ENCODE data around the gene MAX.

MAX gene, protein sequence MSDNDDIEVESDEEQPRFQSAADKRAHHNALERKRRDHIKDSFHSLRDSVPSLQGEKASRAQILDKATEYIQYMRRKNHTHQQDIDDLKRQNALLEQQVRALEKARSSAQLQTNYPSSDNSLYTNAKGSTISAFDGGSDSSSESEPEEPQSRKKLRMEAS

GRCh38 chr14:65102441-65103149 lies at the start of gene MAX:
Gene MAX, minus strand, starts transcription at chr14:65102517. Its CDS starts 178 bp downstream, at chr14:65102339.
- no peak for FAIRE-seq

DNA sequence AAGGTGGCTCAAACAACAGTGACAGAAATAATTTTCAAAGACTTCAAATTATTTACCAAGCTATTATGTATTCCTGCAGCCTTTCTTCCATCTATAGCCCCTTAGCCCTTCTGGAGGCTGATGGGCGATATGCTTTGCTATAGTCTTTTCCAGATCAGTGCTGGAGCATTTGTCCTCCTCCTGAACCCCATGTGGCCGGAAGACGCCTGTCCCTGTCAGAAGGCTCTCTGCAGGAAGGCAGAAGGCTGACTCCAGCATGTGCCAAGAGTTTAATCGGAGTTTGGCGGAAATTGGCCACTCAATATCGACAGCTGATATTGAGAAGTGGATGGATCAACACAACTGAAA lies 49.3 kb upstream of the MAX start:
- no peak for FAIRE-seq

- FAIRE-seq: no peak
Observed at GRCh38 chr14:65150898-65151608, 48.7 kb upstream of the MAX start.

DNA sequence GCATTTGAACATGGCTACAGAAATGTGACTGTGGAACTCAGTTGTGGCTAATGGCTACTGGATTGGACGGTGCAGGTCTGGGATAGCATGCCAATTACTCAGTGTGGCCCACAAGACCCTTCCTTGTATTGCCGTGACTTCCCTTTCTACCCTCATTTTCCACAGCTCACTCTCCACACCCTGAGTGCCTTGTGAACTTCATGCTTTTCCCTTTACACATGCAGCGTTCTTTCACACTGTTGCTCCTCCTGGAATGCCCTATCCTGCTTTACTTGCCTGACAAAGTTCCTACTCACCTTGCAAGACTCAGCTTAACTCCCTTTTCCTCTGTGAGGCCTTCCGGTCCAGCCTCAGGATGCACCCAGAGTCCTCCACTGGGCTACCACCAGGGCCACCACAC lies 46.8 kb upstream of the MAX start:
- FAIRE-seq: no peak

GRCh38 chr14:65144170-65144569 lies 41.9 kb upstream of the MAX start:
- no peak for FAIRE-seq

DNA sequence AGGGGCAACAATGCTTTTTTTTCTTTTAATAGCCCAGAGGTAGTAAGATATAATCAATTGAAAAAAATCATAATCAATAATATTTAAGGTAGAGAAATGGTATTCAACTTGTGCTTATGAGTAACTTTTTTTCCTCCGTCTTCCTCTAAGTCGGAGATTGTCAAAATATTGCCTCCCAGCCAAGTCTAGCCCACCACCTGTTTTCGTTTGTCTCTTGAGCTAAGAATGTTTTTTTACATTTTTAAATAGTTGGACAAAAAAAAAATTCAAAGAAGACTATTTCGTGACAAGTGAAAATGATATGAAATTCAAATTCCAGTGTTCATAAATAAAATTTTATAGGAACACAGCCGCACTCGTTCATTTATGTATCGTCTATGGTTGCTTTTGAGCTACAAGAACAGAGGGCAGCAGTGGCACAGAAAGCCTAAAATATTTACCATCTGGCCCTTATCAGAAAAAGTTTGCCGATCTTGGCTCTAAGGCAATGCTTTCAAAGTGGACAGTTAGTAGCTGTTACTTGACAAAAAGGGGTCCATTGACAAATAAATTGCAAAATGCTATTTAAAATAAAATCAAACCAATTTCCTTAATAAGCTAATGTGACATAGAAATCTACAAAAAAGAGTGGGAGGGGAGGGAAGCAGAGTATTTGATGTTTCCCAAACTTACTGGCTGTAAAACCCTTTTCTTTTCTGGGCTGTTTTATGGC lies 40.8 kb upstream of the MAX start:
- no peak for FAIRE-seq

- no peak for FAIRE-seq
Observed at GRCh38 chr14:65142429-65142828, 40.1 kb upstream of the MAX start.

DNA sequence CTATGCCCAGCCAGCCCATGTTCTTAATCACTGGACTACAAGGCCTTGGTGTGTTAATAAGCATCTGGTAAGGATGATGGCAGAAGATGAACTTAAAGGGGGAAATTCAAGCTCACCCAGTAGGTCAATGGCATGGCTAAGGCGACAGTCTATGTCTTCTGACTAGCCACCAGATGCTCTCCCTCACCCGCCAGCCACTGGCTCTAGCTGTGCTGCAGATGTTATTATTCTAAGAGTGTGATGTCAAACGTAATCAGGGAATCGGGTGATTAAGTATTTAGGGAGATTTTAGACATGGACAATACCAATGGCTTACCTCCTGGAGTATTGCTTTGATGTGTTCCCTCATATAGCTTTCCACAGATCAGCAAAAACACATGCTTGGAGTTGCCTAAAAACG lies 39.2 kb upstream of the MAX start:
- no peak for FAIRE-seq

DNA sequence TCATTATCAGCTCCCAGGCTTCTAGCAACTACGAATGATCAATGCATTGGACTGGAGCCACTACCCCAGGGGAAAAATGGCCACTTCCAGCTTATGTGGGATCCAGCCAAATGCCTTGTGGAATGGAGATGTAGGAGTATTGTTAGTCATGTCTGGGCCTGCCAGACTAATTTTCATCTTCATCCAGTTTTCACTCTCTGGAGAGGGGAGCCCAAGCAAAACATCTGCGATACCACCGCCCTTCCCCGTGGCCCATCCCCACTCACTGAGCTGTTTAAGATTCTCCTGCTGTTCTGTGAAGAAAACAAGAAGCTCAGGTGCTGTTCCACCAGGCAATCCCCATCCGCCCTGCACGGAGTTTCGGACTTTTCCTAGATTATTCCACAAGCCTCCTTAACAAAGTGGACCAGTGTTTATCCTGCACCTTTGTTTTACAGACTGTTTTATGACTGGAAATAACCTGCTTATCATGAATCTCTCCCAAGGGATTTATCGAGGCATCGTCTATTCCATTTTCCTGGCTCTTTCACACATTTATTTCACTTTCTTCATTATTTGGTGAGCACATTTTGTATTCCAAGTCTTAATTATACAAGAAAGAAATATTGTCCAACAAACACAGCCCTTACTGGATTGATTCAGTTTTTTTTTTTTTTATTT lies 35.5 kb upstream of the MAX start:
- FAIRE-seq: no peak

- FAIRE-seq: no peak
Observed at GRCh38 chr14:65134651-65135579, 32.6 kb upstream of the MAX start.

GRCh38 chr14:65132855-65133254 lies 30.5 kb upstream of the MAX start:
- FAIRE-seq: no peak

DNA sequence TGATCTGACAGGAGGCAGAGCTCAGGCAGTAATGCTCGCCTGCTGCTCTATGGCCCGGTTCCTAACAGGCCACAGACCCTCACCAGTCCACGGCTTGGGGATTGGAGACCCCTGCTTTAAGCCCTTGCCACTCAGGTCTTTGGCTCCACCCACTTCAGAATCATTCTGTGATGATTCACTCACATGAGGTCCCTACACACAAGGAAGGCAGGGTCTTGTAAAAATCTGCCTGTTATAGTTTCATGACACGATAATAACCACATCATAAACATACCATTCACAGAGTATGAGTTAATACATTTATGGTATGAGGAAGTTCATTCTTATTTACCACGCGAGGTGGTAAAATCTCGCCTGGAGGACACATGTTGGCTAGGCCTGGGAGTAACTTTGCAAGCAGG lies 29.0 kb upstream of the MAX start:
- no peak for FAIRE-seq

DNA sequence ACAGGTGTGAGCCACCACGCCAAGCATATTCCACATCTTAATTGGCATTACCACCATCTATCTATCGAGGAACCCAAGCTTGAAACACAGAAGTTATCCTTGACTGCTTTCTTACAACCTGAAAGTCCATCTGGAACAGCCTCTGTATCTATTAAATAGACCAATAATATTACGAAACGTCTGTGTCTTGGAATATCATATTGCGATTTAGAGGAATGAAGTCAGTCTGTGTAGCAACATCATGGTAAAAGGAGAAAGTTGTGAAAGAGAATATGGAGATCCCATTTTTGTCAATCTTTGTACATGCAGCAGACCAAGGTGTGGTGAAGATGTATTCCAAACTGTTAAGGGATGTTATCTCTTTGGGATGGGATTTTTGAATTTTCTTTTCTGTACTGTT lies 25.8 kb upstream of the MAX start:
- FAIRE-seq: no peak

DNA sequence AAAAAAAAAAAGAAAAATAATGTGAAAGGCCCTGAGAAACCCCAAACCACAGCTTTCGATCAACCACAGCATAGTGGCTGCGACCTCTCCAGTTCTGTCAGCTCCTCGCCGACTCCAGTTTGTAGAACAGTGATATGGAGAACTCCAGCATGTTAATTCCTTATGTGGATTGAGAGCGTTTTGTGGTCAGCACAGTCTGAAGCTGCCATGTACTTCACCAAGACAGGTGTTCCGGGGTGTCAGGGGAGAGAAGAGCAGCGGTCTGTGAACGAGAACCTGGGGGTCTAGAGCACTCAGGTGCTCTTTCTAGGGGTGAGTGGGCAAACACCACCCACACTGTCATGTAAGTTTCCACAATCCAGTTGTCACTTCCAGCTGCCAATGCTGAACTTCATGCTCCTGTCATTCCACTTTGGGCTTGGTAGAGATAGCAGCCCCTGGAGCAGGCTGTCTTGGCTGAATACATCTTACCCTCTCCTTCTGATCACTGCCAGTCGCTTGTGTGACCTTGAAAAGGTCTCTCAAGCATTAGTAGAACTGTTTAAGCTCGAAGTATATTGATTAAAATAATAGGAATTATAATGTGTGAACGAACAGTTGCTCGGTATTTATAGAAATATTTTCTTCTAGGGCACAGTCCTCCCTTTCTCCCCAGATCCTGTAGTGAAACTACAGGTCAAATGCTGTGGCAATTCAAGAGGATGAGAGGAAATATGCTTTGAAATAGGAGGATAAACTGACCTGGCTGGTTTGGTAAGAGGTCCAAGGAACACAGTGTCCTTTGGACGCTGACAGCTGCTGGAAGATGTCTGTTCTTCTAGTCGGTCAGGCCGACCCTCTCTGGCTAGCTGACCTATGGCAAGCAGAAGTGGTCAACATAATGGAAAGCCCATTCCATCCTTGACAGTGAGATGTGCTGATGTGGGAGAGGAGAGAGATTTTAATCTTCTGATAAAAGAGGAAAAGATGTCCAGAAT lies 15.7 kb upstream of the MAX start:
- no peak for FAIRE-seq

- FAIRE-seq: no peak
Observed at GRCh38 chr14:65115615-65116014, 13.3 kb upstream of the MAX start.

DNA sequence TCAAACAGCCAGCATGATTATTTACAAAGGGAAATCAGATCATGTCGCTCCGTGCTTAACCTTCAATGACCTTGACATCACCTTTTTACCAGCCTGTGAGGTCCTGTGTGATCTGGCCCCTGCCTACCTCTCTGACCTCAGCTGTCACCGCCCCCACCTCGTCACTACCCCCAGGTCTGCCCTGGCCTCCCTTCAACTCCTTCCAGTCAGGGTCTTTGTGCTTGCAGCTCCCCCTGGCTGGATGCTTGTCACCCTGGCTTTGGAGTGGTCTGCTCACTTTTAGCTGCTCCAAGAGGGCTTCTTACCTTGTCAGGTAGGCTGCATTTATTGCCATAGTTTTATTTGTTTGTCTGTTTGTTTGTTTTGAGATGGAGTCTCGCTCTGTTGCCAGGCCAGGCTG lies 8.2 kb upstream of the MAX start:
- FAIRE-seq: no peak

- no peak for FAIRE-seq
Observed at GRCh38 chr14:65109357-65109756, 7.0 kb upstream of the MAX start.

GRCh38 chr14:65107200-65107599 lies 4.9 kb upstream of the MAX start:
- FAIRE-seq: no peak

DNA sequence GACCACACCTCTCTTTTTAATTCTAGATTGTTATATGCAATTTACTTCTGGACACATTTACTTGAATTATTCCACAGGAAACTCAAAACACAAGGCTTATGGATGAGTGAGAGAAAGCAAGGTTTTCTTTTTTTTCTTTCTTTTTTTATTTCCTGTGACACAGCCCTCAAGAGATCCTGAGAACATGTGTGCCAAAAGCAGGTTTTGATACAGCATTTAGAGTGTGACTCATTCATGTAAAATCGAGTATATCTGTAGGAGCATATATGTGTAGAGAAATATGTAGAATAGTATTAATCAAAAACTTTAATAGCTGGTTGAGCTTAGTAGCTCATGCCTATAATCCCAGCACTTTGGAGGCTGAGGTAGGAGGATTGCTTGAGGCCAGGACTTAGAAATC lies 4.4 kb upstream of the MAX start:
- FAIRE-seq: no peak

GRCh38 chr14:65106316-65106715 lies 4.0 kb upstream of the MAX start:
- no peak for FAIRE-seq

GRCh38 chr14:65104791-65105190 lies 2.5 kb upstream of the MAX start:
- FAIRE-seq: no peak

All from A204.1 (cell line).